Measurements from ENCODE around the gene MSMB. TPM values are rescaled to one million over a fixed set of nuclear protein-coding genes. Genes with fewer than 3 reads are reported as not detected.

The MSMB gene
- total and polyA plus RNA-seq, 2 of the 8 experiments (the other 6 are each of a cell fraction or from before 2014, with no cell fraction given), result not detected

GRCh38 chr10:46019569-46020343, 26.3 kb downstream of the MSMB start (continued):
- TF ChIP-seq CHD7 (IDR thresholded peaks at IDR 0.05; ENCODE audit: insufficient replicate concordance, low read length) (no peak), USF2 (IDR thresholded peaks at IDR 0.05; ENCODE audit: low read length) (no peak), JUND (IDR thresholded peaks at IDR 0.05; ENCODE audit: low read length) (no peak), SIX5 (IDR thresholded peaks at IDR 0.05; ENCODE audit: low read depth, low read length) (no peak), TCF12 (IDR thresholded peaks at IDR 0.05; ENCODE audit: low read depth, low read length) (no peak), GABPA (IDR thresholded peaks at IDR 0.05; ENCODE audit: borderline replicate concordance, insufficient read depth, low read length) (no peak), CBX8 (IDR thresholded peaks at IDR 0.05; ENCODE audit: borderline replicate concordance, low read depth, low read length) (no peak), CHD2 (IDR thresholded peaks at IDR 0.05; ENCODE audit: low read length) (no peak), TAF7 (optimal IDR thresholded peaks at IDR 0.05; ENCODE audit: borderline replicate concordance, low read depth, low read length) (no peak)

Data from H1 (cell line).